WI38 (cell line): ENCODE measurements around the gene TBC1D17.

Experiments used
- H3K4me3 ChIP-seq: 2 replicates; pipeline ENCODE4 v1.5.1; 2011; ENCODE audit warnings: low read depth, mild to moderate bottlenecking, control low read depth, low read length
- TF ChIP-seq, protein P1 (sequence below): IDR thresholded peaks from 2 replicates; pipeline ENCODE4 v1.5.1; 2012; ENCODE audit warnings: low read depth, mild to moderate bottlenecking, control low read depth, low read length

Gene TBC1D17

DNA sequence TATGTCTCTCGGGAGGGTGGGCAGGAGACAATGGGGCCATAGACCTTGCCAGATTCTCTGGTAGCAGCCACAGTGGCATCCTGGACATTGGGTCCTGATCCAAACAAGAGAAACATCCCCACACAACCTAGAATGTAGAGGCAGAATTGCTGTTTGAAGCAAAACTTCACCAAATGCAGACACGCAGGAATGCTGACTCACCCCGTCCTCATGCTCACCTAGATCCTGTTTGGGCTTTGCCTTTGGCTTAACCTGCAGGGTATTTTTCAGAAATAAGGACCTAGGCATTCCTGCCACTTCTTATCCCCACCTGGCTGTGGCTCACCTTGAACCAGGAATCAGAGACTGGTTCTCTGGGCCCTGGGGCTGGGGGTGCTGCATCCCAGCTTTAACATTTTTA is 7.3 kb downstream of the TBC1D17 start:
- TF ChIP-seq, protein P1, sequence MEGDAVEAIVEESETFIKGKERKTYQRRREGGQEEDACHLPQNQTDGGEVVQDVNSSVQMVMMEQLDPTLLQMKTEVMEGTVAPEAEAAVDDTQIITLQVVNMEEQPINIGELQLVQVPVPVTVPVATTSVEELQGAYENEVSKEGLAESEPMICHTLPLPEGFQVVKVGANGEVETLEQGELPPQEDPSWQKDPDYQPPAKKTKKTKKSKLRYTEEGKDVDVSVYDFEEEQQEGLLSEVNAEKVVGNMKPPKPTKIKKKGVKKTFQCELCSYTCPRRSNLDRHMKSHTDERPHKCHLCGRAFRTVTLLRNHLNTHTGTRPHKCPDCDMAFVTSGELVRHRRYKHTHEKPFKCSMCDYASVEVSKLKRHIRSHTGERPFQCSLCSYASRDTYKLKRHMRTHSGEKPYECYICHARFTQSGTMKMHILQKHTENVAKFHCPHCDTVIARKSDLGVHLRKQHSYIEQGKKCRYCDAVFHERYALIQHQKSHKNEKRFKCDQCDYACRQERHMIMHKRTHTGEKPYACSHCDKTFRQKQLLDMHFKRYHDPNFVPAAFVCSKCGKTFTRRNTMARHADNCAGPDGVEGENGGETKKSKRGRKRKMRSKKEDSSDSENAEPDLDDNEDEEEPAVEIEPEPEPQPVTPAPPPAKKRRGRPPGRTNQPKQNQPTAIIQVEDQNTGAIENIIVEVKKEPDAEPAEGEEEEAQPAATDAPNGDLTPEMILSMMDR = no peak
- no peak overlapping the region for H3K4me3 ChIP-seq

DNA sequence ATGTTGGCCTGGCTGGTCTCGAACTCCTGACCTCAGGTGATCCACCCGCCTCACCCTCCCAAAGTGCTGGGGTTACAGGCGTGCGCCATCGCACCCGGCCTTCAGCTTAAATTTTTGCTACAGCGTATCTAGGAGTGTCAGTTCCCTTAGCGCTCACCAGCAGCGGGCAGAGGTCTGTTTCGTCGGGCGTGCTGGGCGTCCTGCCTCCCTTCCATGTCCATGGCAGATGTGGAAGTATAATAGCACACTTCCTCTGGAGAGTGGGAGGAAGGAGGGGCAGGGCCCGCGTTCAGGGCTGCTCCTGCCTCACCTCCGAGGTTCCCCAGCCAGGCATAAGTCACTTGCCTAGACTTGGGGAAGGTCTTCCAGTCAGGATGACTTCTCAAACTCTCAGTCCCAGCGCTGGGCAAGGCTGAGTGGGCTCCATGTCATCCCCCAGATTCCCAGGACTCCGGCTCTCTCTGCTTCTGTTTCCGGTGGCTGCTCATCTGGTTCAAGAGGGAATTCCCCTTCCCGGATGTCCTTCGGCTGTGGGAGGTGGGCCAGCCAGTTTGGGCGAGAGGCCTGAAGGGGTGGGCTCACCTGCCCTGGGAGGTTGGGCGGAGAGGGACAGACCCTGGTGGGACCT is 9.6 kb downstream of the TBC1D17 start:
- H3K4me3 ChIP-seq = no peak overlapping the region
- TF ChIP-seq, protein P1 = no peak

DNA sequence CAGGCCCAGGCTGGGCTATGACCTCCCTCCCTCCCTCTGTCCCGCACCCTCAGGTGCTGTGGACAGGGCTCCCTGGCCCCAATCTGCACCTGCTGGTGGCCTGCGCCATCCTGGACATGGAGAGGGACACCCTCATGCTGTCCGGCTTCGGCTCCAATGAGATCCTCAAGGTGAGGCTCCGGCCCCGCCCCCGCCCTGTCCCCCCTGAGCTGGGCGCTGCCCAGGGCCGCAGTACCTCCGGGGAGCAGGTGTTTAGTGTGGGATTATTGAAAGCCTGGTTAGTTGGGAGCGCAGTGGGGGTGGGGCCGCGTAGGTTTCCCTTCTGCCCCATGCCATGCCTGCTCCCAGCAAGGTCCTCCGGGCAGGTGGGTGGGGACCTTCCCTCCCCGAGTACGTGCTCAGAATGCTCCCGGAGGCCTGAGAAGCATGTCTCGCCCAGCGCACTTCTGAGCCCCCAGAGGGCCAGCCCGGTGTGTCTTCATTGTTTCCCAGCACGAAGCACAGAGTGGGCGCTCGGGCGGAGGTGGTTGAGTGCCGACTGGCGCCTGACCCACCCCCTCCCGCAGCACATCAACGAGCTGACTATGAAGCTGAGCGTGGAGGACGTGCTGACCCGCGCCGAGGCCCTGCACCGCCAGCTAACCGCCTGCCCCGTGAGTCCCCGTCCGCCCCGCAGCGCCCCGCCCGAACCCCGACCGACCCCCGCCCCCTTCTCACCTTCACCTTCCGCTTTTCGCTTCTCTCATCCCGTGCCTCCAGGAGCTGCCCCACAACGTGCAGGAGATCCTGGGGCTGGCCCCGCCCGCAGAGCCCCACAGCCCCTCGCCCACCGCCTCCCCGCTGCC is 10.4 kb downstream of the TBC1D17 start:
- TF ChIP-seq, protein P1 = no peak
- H3K4me3 ChIP-seq = no peak overlapping the region

DNA sequence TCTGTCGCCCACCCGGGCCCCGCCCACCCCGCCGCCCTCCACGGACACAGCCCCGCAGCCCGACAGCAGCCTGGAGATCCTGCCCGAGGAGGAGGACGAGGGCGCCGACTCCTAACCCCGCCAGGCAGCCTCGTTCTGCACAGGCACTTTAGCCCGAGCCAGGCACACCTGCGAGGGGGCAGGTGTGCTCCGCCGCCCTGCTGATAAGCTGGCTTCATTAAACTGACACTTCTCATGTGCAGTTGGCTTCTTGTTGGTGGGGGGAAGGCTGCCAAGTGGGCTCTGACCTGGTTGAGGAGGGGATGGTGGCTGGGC is 11.0 kb downstream of the TBC1D17 start:
- no peak overlapping the region for H3K4me3 ChIP-seq
- TF ChIP-seq, protein P1 = no peak

DNA sequence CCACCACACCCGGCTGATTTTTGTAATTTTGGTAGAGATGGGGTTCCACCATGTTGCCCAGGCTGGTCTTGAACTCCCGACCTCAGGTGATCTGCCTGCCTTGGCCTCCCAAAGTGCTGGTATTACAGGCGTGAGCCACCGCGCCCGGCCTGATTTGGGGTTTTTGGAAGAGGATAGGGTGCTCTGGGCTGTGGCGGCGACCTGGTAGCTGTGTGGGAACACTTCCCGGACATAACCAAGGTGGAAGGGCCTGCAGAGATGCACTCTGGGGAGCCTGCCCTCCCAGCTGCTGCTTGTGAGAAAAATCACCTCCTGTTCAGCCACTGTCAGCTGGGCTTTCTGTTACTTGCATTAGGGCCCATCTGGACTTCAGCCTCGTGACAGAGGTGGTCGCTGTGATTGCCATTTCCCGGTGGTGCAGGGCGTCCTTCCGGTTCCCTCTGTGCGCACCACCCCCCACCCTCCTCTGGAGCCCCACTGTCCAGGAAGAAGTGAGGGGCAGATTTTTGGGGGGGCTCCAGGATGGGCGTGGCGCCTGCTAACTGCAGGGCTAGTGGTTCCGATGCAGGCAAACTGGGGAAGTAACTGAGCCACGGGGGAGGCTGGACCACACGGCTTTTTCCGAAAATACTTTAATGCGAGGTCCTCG is 11.7 kb downstream of the TBC1D17 start:
- TF ChIP-seq, protein P1 = no peak
- H3K4me3 ChIP-seq = no peak overlapping the region

DNA sequence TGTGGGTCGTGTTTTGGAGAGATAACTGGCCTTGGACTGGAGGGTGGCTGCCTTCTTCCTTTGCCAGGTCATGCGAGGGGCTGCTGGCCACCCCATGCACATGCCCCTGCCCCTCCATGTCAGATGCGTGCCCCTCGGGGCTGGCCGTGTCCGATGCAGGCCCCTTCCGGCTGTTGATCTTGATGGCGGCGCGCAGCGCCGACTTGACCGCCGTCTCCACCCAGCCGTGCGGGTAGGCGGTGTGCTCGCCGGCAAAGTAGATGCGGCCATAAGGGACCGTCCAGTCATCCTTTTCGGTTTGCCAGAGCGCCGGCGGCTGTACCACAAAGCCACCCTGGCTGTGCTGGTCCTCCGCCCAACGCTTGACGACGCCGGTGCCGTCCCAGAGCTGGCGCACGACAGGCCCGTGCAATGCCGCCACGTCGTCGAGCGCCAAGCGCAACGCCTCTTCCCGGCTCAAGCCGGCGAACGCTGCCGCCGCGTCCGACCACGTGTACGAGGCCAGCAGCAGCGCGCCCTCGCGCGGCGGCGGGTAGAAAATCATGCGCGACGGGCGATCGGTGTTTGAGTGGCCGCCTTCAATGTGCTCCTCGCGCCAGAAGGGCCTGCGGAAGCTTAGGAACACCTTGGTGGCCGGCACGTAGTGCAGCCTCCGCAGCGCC is 12.3 kb downstream of the TBC1D17 start:
- H3K4me3 ChIP-seq = no peak overlapping the region
- TF ChIP-seq, protein P1 = no peak
